Stomach smooth muscle (tissue), 2 donors: ENCODE measurements around the gene KCNJ9.
A peak's percentile ranks its signal among the peaks of the same experiment; 100 is the strongest.
"Not testable (repeated sequence)": the region's sequence is repeated elsewhere in the genome, so short reads cannot be mapped to it uniquely, and the experiment has no call there.

Source experiments
- H3K27ac ChIP-seq: one replicate; pipeline ENCODE4 v1.7.0; 2013; ENCODE audit warnings: mild to moderate bottlenecking, low read length, inconsistent platforms
- H3K27me3 ChIP-seq, 2 donors: one replicate each; pipeline ENCODE4 v1.7.0; 2013; ENCODE audit warnings: low read length in 2 of 2; ENCODE audit not compliant: insufficient read depth in 2 of 2, control insufficient read depth in 1 of 2
- H3K36me3 ChIP-seq, 2 donors: one replicate each; pipeline ENCODE4 v1.7.0; 2013; ENCODE audit warnings: low read length in 2 of 2; ENCODE audit not compliant: control insufficient read depth in 2 of 2, insufficient read depth in 2 of 2
- H3K4me1 ChIP-seq: one replicate; pipeline ENCODE4 v1.7.0; 2013; ENCODE audit warnings: low read length; ENCODE audit not compliant: control insufficient read depth, insufficient read depth
- H3K4me3 ChIP-seq, 2 donors: one replicate each; pipeline ENCODE4 v1.7.0; 2013; ENCODE audit warnings: low read length in 2 of 2
- H3K9ac ChIP-seq, 2 donors: one replicate each; pipeline ENCODE4 v1.7.0; 2013; ENCODE audit warnings: low read length in 2 of 2, mild to moderate bottlenecking in 1 of 2
- H3K9me3 ChIP-seq, 2 donors: one replicate each; pipeline ENCODE4 v1.7.0; 2013; ENCODE audit warnings: low read length in 2 of 2; ENCODE audit not compliant: control insufficient read depth in 2 of 2
- donor health status: healthy.
- donor health status: Pancreatic carcinoma.

The KCNJ9 gene

DNA sequence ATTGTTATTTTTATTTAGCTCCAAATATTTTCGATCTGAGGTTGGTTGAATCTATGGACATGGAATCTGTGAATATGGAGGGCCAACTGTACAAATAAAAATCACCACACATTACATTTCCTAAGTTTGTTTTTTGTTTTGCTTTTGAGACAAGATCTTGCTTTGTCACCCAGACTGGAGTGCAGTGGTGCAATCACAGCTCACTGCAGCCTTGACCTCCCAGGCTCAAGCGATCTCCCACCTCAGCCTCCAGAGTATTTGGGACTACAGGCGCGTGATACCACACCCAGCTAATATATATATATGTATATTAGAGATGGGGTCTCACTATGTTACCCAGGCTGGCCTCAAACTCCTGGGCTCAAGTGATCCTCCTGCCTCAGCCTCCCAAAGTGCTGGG lies 45.0 kb downstream of the KCNJ9 start:
- not testable (repeated sequence) for H3K27ac ChIP-seq, H3K9me3 ChIP-seq, H3K4me3 ChIP-seq, H3K27me3 ChIP-seq, H3K9ac ChIP-seq
- H3K36me3 ChIP-seq = peaks cover 66 to 83% of the 10 kb centered on the region in 2 donors
- peaks cover 36% of the 10 kb centered on the region for H3K4me1 ChIP-seq

DNA sequence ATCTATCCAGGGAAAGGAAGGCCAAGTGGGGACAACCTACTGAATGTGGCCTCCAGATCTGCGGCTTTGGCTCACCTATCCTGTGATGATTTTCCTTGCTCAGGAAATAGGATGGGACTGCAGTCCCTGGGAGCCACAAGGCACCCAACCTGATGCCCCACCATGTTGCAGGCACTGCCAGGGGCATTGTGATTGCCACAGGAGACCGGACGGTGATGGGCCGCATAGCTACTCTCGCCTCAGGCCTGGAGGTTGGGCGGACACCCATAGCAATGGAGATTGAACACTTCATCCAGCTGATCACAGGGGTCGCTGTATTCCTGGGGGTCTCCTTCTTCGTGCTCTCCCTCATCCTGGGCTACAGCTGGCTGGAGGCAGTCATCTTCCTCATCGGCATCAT lies 46.0 kb downstream of the KCNJ9 start:
- Histone ChIP-seq H3K27me3 (no peaks in the 10 kb centered on the region), H3K9ac (peak overlapping the region; percentile 2 to 7), H3K27ac (peak overlapping the region; percentile 37), H3K4me1 (peaks cover 44% of the 10 kb centered on the region), H3K9me3 (no peaks in the 10 kb centered on the region), H3K36me3 (peaks cover 67 to 80% of the 10 kb centered on the region in 2 donors), H3K4me3 (no peak overlapping the region)

DNA sequence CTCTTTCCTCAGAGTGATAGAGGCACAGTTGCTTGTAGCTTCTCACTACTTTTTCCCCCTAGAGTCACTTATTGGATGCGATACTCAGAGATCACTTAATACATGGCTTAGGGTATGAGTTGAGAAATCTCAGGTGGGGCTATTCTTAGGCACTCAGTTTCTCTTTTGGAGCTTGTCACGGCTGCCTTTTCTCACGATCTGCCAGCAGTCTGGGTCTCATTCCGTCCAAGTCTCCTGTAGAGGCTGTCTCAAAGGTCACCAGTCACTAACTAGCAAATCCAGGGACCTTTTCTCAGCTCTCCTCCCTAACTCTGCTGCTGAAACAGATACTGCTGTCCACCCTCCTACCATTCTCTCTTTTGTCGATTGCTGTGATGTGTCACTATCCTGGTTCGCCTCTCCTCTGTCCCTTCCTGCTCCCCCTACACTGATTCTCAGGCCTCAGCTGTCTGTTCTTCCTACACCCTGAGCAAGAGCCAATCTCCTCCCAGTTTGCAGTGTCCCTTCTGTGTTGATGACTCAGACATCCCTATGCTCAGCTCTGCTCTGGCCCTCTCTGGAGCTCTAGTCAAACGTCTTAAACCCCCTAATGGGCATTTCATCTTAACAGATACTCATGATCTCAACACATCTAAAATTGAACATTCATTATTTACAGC lies 46.7 kb downstream of the KCNJ9 start:
- H3K36me3 ChIP-seq = peaks cover 66 to 81% of the 10 kb centered on the region in 2 donors

DNA sequence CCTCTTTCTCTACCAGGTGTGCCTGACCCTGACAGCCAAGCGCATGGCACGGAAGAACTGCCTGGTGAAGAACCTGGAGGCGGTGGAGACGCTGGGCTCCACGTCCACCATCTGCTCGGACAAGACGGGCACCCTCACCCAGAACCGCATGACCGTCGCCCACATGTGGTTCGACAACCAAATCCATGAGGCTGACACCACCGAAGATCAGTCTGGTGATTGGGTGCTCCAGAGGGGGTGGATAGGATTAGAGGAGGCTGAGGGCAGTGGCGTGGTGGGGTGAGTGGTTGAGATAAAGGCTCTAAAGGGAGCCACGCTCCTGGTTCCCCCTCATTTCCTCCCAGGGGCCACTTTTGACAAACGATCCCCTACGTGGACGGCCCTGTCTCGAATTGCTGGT lies 47.3 kb downstream of the KCNJ9 start:
- peak overlapping the region; percentile 37 for H3K27ac ChIP-seq

More for the DNA sequence above, 46.7 kb downstream of the KCNJ9 start:
- Histone ChIP-seq H3K27ac (peak overlapping the region; percentile 37), H3K27me3 (no peaks in the 10 kb centered on the region), H3K4me1 (peaks cover 44% of the 10 kb centered on the region), H3K9me3 (no peaks in the 10 kb centered on the region), H3K4me3 (no peak overlapping the region), H3K9ac (peak overlapping the region; percentile 2 to 7)

DNA sequence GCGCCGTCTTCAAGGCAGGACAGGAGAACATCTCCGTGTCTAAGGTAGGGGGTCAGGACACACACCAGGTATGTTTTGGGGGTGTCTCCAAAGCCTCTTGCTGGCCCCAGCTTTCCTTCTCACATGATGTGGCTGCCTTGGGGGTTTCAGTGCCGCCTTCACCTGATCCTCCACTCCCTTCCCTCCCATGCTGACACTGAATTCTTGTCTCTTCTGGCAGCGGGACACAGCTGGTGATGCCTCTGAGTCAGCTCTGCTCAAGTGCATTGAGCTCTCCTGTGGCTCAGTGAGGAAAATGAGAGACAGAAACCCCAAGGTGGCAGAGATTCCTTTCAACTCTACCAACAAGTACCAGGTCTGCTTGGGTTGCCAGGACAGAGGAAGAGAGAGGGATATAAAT lies 47.7 kb downstream of the KCNJ9 start:
- Histone ChIP-seq H3K9me3 (no peaks in the 10 kb centered on the region), H3K9ac (no peak overlapping the region), H3K27me3 (no peaks in the 10 kb centered on the region), H3K27ac (peak overlapping the region; percentile 37), H3K4me1 (peaks cover 41% of the 10 kb centered on the region), H3K36me3 (peaks cover 66 to 75% of the 10 kb centered on the region in 2 donors), H3K4me3 (no peak overlapping the region)

More for the DNA sequence above, 47.3 kb downstream of the KCNJ9 start:
- Histone ChIP-seq H3K36me3 (peaks cover 66 to 78% of the 10 kb centered on the region in 2 donors), H3K4me3 (no peak overlapping the region), H3K9me3 (no peaks in the 10 kb centered on the region), H3K9ac (no peak overlapping the region), H3K27me3 (no peaks in the 10 kb centered on the region), H3K4me1 (peaks cover 44% of the 10 kb centered on the region)

DNA sequence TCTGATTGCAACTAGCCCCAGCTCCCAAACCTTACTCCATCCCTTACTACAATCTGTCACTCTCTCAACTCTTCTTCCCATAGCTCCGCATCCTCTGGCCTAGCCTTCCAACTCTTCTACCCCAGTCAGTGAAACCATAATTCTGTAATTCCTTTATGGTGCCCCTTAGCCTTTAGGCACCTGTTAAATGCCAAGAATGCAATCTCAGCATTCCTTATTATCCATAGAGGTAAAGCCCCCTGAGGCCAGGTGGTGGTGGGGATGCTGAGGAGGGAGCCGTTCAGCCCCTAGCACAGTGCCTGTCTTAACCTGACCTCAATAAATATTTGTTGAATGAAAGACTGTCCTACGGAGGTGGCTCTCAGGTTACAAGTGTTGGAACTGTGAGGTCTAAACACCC lies 48.2 kb downstream of the KCNJ9 start:
- peaks cover 67 to 75% of the 10 kb centered on the region in 2 donors for H3K36me3 ChIP-seq
- H3K4me1 ChIP-seq = peaks cover 39% of the 10 kb centered on the region
- H3K9ac ChIP-seq = no peak overlapping the region
- H3K27ac ChIP-seq = no peak overlapping the region
- H3K9me3 ChIP-seq = no peaks in the 10 kb centered on the region
- H3K27me3 ChIP-seq = no peaks in the 10 kb centered on the region
- no peak overlapping the region for H3K4me3 ChIP-seq

DNA sequence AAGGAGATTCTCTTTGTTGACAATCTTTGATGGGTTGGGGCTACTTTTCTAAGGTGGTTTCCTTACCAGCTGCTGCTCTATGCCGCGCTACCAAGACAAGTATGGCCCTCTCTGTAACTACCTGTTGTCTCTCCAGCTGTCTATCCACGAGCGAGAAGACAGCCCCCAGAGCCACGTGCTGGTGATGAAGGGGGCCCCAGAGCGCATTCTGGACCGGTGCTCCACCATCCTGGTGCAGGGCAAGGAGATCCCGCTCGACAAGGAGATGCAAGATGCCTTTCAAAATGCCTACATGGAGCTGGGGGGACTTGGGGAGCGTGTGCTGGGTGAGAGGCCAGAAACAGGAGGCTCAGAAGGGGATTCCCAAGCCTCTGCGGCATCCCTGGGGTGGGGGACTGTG lies 48.6 kb downstream of the KCNJ9 start:
- peak overlapping the region; percentile 49 for H3K27ac ChIP-seq
- no peak overlapping the region for H3K9ac ChIP-seq
- H3K9me3 ChIP-seq = no peaks in the 10 kb centered on the region
- no peaks in the 10 kb centered on the region for H3K27me3 ChIP-seq
- peaks cover 34% of the 10 kb centered on the region for H3K4me1 ChIP-seq
- H3K4me3 ChIP-seq = no peak overlapping the region
- H3K36me3 ChIP-seq = peaks cover 70 to 76% of the 10 kb centered on the region in 2 donors

DNA sequence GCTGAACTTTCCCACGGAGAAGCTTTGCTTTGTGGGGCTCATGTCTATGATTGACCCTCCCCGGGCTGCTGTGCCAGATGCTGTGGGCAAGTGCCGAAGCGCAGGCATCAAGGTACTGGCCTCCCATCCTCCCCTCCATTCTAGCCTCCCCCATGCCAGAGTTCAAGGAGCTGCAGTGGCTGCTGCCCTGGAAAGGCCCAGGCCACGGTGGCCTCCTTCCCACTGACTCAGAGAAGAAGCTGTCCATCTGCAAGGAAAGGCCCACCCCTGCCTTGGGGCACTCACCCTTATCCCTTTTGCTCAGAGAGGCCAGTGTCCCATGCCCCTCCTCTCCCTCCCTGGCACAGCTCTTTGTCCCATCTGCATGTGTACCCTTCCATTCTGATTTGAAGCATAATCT lies 49.1 kb downstream of the KCNJ9 start:
- H3K9ac ChIP-seq = no peak overlapping the region
- no peak overlapping the region for H3K4me3 ChIP-seq
- peaks cover 32% of the 10 kb centered on the region for H3K4me1 ChIP-seq
- peaks cover 68 to 74% of the 10 kb centered on the region in 2 donors for H3K36me3 ChIP-seq
- no peaks in the 10 kb centered on the region for H3K9me3 ChIP-seq
- H3K27me3 ChIP-seq = no peaks in the 10 kb centered on the region
- peak overlapping the region; percentile 49 for H3K27ac ChIP-seq

DNA sequence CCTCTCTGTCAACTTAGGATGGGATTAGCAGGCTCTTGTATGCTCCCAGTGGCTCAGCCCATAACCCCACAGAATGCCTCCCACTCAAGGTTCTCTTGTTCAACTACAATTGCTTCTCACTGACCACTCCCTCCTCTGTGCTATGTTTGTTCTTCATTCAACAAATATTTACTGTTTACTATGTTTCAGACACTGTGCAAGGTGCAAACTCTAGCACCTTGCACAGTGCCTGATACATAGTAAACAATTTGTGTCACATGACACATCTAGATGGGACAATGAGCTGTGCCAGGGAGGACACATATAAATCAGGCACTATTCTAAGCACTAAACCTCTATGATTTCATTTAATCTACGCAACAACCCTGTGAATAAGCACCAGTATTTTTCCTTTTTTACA lies 49.6 kb downstream of the KCNJ9 start:
- Histone ChIP-seq H3K27ac (peak overlapping the region; percentile 49), H3K36me3 (peaks cover 68 to 74% of the 10 kb centered on the region in 2 donors), H3K27me3 (no peaks in the 10 kb centered on the region), H3K4me1 (peaks cover 32% of the 10 kb centered on the region), H3K9me3 (no peaks in the 10 kb centered on the region), H3K9ac (no peak overlapping the region), H3K4me3 (no peak overlapping the region)

DNA sequence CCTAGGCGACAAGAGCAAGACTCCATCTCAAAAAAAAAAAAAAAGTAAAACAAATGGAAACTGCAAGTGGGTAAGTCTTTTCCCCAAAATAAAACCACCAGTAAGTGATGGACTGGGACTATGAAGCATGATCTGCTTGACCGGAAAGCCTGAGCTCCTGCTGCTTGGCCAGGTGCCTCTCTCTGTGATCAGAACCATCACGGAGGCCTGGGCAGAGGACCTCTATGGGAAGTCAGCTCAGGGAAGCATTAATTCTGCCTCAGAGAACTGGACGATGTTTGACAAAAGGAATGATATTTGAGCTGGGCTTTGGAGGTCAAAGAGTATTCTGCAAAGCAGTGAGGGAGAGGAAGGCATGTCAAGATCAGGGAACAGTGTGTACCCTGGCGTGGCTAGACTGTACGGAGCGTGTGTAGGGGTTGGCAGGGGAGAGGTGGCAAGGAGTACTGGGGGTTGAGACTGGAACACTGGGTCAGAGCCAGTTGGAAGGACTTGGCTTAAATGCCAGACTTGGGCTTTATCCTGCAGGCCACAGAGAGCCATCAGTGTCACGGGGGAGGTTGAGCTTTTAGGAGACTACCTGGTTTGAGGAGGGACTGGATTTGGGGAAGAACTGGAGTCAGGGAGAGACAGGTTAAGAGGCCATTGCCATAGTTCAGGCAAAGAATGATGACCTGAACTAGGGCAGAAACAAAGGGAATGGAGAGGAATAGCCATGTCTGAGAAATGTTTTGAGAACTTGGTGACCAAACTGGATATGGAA lies 50.6 kb downstream of the KCNJ9 start:
- Histone ChIP-seq H3K36me3 (peaks cover 77% of the 10 kb centered on the region in 2 donors), H3K4me3 (no peak overlapping the region), H3K27ac (peak overlapping the region; percentile 49), H3K4me1 (peaks cover 32% of the 10 kb centered on the region), H3K9me3 (no peaks in the 10 kb centered on the region), H3K27me3 (no peaks in the 10 kb centered on the region), H3K9ac (no peak overlapping the region)
